GM12878 (cell line): ENCODE measurements around the gene MEIS2. TPM values are rescaled to one million over a fixed set of nuclear protein-coding genes. Genes with fewer than 3 reads are reported as not detected.
A peak's percentile ranks its signal among the peaks of the same experiment; 100 is the strongest.

ENCODE experiments used
- ATAC-seq: fragments of 200-7000 bp; cut with Tn5 transposase; 3 replicates; pipeline ENCODE4 v1.9.1; 2020; ENCODE audit warnings: mild to moderate bottlenecking, moderate library complexity
- BruUV-seq: library from RNA; stranded (reverse); fragments of 400-500 nt; replicated peaks from 2 replicates; lab custom pipeline; 2021; lab: Mats Ljungman, UMichigan
- CTCF ChIA-PET: fragments of 300-600 bp; sonication (Branson Sonifier 250); formaldehyde crosslinking; extraction: SDS; loops from one replicate; lab custom pipeline; 2021; ENCODE audit warnings: inconsistent platforms; lab: Yijun Ruan, JAX
- POLR2A ChIA-PET: fragments of 350-600 bp; formaldehyde crosslinking; extraction: SDS; loops from one replicate; lab custom pipeline; 2021; ENCODE audit warnings: inconsistent platforms; lab: Charles Lee
- RAD21 ChIA-PET: fragments of 300-600 bp; sonication (Branson Sonifier 250); formaldehyde crosslinking; loops from one replicate; lab custom pipeline; 2023; ENCODE audit warnings: antibody characterized with exemption; ENCODE audit not compliant: unreplicated experiment; lab: Charles Lee
- SMC1A ChIA-PET: fragments of 300-600 bp; sonication (Branson Sonifier 250); formaldehyde crosslinking; loops from one replicate; lab custom pipeline; 2023; ENCODE audit not compliant: unreplicated experiment, uncharacterized antibody; lab: Charles Lee
- DNase-seq: peaks from one replicate; pipeline ENCODE4 v3.0.0-alpha.2; 2011; ENCODE audit warnings: low read depth, low spot score
- FAIRE-seq: peaks from 3 replicates; lab custom pipeline; 2011; peaks lifted over from hg19 to GRCh38; lab: Jason Lieb, UNC
- H2AFZ ChIP-seq: 2 replicates; pipeline ENCODE4 v1.6.0; 2011; ENCODE audit warnings: low read depth, low read length, control low read depth; ENCODE audit not compliant: control insufficient read depth
- H3K27ac ChIP-seq: 2 replicates; pipeline ENCODE4 v1.5.1; 2011; ENCODE audit warnings: control low read depth; ENCODE audit not compliant: control insufficient read depth, insufficient read depth
- H3K27me3 ChIP-seq, 2 experiments: replicated peaks in 1 of 2; 2 replicates each; pipeline versions ENCODE4 v1.6.0 to v1.6.1; 2011; ENCODE audit warnings: low read length in 1 of 2; ENCODE audit not compliant: control insufficient read depth in 2 of 2, insufficient read depth in 2 of 2
- H3K36me3 ChIP-seq, 2 experiments: 2 replicates each; pipeline ENCODE4 v1.5.1; 2011; ENCODE audit warnings: low read length in 1 of 2; ENCODE audit not compliant: control insufficient read depth in 2 of 2, insufficient read depth in 2 of 2
- H3K4me1 ChIP-seq: 2 replicates; pipeline ENCODE4 v1.6.1; 2011; ENCODE audit warnings: mild to moderate bottlenecking, low read length, moderate library complexity, mixed read lengths; ENCODE audit not compliant: control insufficient read depth, insufficient read depth
- H3K4me2 ChIP-seq: 2 replicates; pipeline ENCODE4 v1.6.0; 2011; ENCODE audit warnings: control low read depth; ENCODE audit not compliant: control insufficient read depth, insufficient read depth
- H3K4me3 ChIP-seq: fragments of 200-600 bp; sonication (generic); 2 replicates; pipeline ENCODE4 v1.5.1; 2016
- H3K79me2 ChIP-seq: 2 replicates; pipeline ENCODE4 v1.6.0; 2011; ENCODE audit warnings: low read length; ENCODE audit not compliant: control insufficient read depth, insufficient read depth
- H3K9ac ChIP-seq: 2 replicates; pipeline ENCODE4 v1.8.0; 2011; ENCODE audit warnings: low read length, control low read depth, mixed read lengths; ENCODE audit not compliant: control insufficient read depth, insufficient read depth
- H3K9me3 ChIP-seq: replicated peaks from 3 replicates; pipeline ENCODE4 v1.5.1; 2011; ENCODE audit warnings: mild to moderate bottlenecking, low read length; ENCODE audit not compliant: control insufficient read depth, insufficient read depth
- H4K20me1 ChIP-seq: 2 replicates; pipeline ENCODE4 v1.6.0; 2011; ENCODE audit not compliant: control insufficient read depth, insufficient read depth
- RAD21 ChIP-seq: IDR thresholded peaks from 2 replicates; pipeline ENCODE4 v1.6.1; 2011; ENCODE audit warnings: mild to moderate bottlenecking, low read depth, low read length, moderate library complexity; ENCODE audit not compliant: insufficient read depth
- WGBS: methylation state at CpG from one replicate; pipeline ENCODE4 v1.1.6; 2016; ENCODE audit warnings: low lambda C conversion rate; ENCODE audit not compliant: insufficient replicate concordance, insufficient coverage; ENCODE audit errors: missing lambda C conversion rate; 5-methylcytosine and 5-hydroxymethylcytosine counted together
- in situ Hi-C: fragments of 300-500 bp; cut with MboI; formaldehyde crosslinking; loops from 9 replicates; pipeline ENCODE4 v1.14.3; 2018; ENCODE audit warnings: mixed read lengths
- intact Hi-C: fragments of 100-400 bp; cut with micrococcal nuclease; formaldehyde crosslinking; loops from one replicate; pipeline ENCODE4 v1.14.2; 2022; ENCODE audit not compliant: unreplicated experiment
- polyA plus RNA-seq, 11 experiments: library from polyadenylated mRNA; depleted of rRNA in 4 of 11; unstranded in 6 of 11; stranded (reverse) in 5 of 11; fragments of >200 nt; fragmentation: Nextera tagmentation in 4 of 11; fragmentation: Illumina TruSeq in 1 of 11; extraction: Ambion mirVana in 4 of 11; extraction: Trizol in 1 of 11; gene quantifications; 1 replicate in 1 of 11; 2 replicates in 10 of 11; pipeline versions ENCODE4 v1.2.1 to v1.2.3, GENCODE V29; 2011 to 2016; ENCODE audit warnings: inconsistent platforms in 2 of 11, missing spikeins in 2 of 11, low read depth in 1 of 11
- total RNA-seq, 4 experiments: library from RNA; depleted of rRNA in 3 of 4; stranded (reverse); fragments of >200 nt in 3 of 4; fragmentation: Illumina TruSeq in 1 of 4; extraction: Trizol in 1 of 4; gene quantifications; 2 replicates each; pipeline versions ENCODE4 v1.2.1 to v1.2.3, GENCODE V29; 2013 to 2021
- TF ChIP-seq, protein P1 (sequence below): IDR thresholded peaks from 2 replicates; pipeline ENCODE4 v1.6.1; 2011; ENCODE audit warnings: low read depth, low read length, improper control_type of control experiment, borderline replicate concordance
- TF ChIP-seq, protein P2 (sequence below), 3 experiments: IDR thresholded peaks in 2 of 3; conservative IDR thresholded peaks in 1 of 3; 2 replicates each; pipeline ENCODE4 v1.5.1; 2011; ENCODE audit warnings: low read depth in 3 of 3, low read length in 3 of 3, mild to moderate bottlenecking in 3 of 3, control low read depth in 2 of 3, moderate library complexity in 2 of 3, inconsistent platforms in 1 of 3, mixed read lengths in 1 of 3; ENCODE audit not compliant: control insufficient read depth in 2 of 3, insufficient read depth in 1 of 3; ENCODE audit errors: extremely low read depth in 1 of 3

Gene MEIS2
- total and polyA plus RNA-seq, 10 of the 15 experiments (the other 5 are each of a cell fraction or from before 2014, with no cell fraction given): 9.2 to 54.0 (median 20.4) TPM

DNA sequence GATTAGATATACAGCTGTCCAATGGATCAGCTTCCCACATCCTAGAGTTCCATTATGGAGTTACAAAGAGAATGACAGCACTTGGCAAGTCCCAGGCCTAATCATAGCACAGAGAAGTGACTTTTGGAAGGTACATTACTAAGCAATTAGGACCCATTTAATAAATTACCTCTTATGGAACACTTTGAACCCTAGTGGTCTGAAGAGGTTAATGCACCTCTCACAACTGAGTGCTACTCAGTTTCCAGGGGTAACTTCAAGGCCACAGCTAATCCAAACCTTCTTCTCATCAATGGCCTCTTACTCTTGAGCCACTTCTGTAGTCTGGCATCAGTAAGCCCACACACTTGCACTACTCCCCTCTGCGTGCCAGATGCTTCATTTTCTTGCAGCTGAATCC, 34.9 kb upstream of the MEIS2 start:
- CTCF ChIA-PET: interaction anchor here (1.0 to 5.4 kb wide), 12 partner anchors 9 to 747 kb away, joined by 3 to 50 read pairs (median 3); no protein-coding TSS in a partner anchor

More for the DNA sequence above, 34.9 kb upstream of the MEIS2 start:
- ChIA-PET POLR2A (no interaction called here), SMC1A (interaction anchor here (1.2 to 1.5 kb wide), 4 partner anchors 34 to 242 kb away, joined by 3 to 4 read pairs (median 3); no protein-coding TSS in a partner anchor), RAD21 (interaction anchor here (0.5 to 1.3 kb wide), 2 partner anchors 253 to 1255 kb away, joined by 3 read pairs; no protein-coding TSS in a partner anchor)
- Histone ChIP-seq H3K27ac (no peak overlapping the region), H3K36me3 (no peaks in the 10 kb centered on the region), H3K4me2 (no peak overlapping the region), H4K20me1 (no peaks in the 10 kb centered on the region), H3K4me1 (peaks cover 4% of the 10 kb centered on the region; the same call in 1 of the 2 replicates), H3K9me3 (no peaks in the 10 kb centered on the region), H2AFZ (no peak overlapping the region), H3K79me2 (no peaks in the 10 kb centered on the region), H3K4me3 (no peak overlapping the region), H3K9ac (no peak overlapping the region), H3K27me3 (peaks cover 0 to 2% of the 10 kb centered on the region in 2 experiments; a peak in 2 of 4 replicates)
- no peak for DNase-seq
- ATAC-seq: peak; percentile 91
- no peak for FAIRE-seq
- in situ Hi-C loops (no loop called here), intact Hi-C loops (loop anchor here (2.0 to 10.0 kb wide), 4 partner anchors 252 to 1380 kb away; no protein-coding TSS in a partner anchor)
- whole genome bisulfite sequencing: 6% methylated on average over 1 of the region's 1 CpG
- TF ChIP-seq RAD21: peak; percentile 16; the same call in 1 of the 2 replicates
- TF ChIP-seq, protein P1, sequence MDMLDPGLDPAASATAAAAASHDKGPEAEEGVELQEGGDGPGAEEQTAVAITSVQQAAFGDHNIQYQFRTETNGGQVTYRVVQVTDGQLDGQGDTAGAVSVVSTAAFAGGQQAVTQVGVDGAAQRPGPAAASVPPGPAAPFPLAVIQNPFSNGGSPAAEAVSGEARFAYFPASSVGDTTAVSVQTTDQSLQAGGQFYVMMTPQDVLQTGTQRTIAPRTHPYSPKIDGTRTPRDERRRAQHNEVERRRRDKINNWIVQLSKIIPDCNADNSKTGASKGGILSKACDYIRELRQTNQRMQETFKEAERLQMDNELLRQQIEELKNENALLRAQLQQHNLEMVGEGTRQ: no peak
- TF ChIP-seq, protein P2, sequence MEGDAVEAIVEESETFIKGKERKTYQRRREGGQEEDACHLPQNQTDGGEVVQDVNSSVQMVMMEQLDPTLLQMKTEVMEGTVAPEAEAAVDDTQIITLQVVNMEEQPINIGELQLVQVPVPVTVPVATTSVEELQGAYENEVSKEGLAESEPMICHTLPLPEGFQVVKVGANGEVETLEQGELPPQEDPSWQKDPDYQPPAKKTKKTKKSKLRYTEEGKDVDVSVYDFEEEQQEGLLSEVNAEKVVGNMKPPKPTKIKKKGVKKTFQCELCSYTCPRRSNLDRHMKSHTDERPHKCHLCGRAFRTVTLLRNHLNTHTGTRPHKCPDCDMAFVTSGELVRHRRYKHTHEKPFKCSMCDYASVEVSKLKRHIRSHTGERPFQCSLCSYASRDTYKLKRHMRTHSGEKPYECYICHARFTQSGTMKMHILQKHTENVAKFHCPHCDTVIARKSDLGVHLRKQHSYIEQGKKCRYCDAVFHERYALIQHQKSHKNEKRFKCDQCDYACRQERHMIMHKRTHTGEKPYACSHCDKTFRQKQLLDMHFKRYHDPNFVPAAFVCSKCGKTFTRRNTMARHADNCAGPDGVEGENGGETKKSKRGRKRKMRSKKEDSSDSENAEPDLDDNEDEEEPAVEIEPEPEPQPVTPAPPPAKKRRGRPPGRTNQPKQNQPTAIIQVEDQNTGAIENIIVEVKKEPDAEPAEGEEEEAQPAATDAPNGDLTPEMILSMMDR (IDR thresholded peaks at IDR 0.05 in 2 of 3, conservative IDR thresholded peaks at IDR 0.05 in 1 of 3; ENCODE audit: control insufficient read depth in 2 of 3, extremely low read depth in 1 of 3, insufficient read depth in 1 of 3, low read depth in 3 of 3, low read length in 3 of 3): peak; percentile 24 to 60 (median 45); a peak in 4 of 6 replicates
- no TSS peak for BruUV-seq
